GM12878 (cell line): ENCODE measurements around the gene PBOV1. TPM values are rescaled to one million over a fixed set of nuclear protein-coding genes. Genes with fewer than 3 reads are reported as not detected.

Source experiments
- ATAC-seq: fragments of 200-7000 bp; cut with Tn5 transposase; 3 replicates; pipeline ENCODE4 v1.9.1; 2020; ENCODE audit warnings: mild to moderate bottlenecking, moderate library complexity
- BruUV-seq: library from RNA; stranded (reverse); fragments of 400-500 nt; replicated peaks from 2 replicates; lab custom pipeline; 2021; lab: Mats Ljungman, UMichigan
- CTCF ChIA-PET: fragments of 300-600 bp; sonication (Branson Sonifier 250); formaldehyde crosslinking; extraction: SDS; loops from one replicate; lab custom pipeline; 2021; ENCODE audit warnings: inconsistent platforms; lab: Yijun Ruan, JAX
- POLR2A ChIA-PET: fragments of 350-600 bp; formaldehyde crosslinking; extraction: SDS; loops from one replicate; lab custom pipeline; 2021; ENCODE audit warnings: inconsistent platforms; lab: Charles Lee
- RAD21 ChIA-PET: fragments of 300-600 bp; sonication (Branson Sonifier 250); formaldehyde crosslinking; loops from one replicate; lab custom pipeline; 2023; ENCODE audit warnings: antibody characterized with exemption; ENCODE audit not compliant: unreplicated experiment; lab: Charles Lee
- SMC1A ChIA-PET: fragments of 300-600 bp; sonication (Branson Sonifier 250); formaldehyde crosslinking; loops from one replicate; lab custom pipeline; 2023; ENCODE audit not compliant: unreplicated experiment, uncharacterized antibody; lab: Charles Lee
- DNase-seq: peaks from one replicate; pipeline ENCODE4 v3.0.0-alpha.2; 2011; ENCODE audit warnings: low read depth, low spot score
- FAIRE-seq: peaks from 3 replicates; lab custom pipeline; 2011; peaks lifted over from hg19 to GRCh38; lab: Jason Lieb, UNC
- H2AFZ ChIP-seq: 2 replicates; pipeline ENCODE4 v1.6.0; 2011; ENCODE audit warnings: low read depth, low read length, control low read depth; ENCODE audit not compliant: control insufficient read depth
- H3K27ac ChIP-seq: 2 replicates; pipeline ENCODE4 v1.5.1; 2011; ENCODE audit warnings: control low read depth; ENCODE audit not compliant: control insufficient read depth, insufficient read depth
- H3K27me3 ChIP-seq, 2 experiments: replicated peaks in 1 of 2; 2 replicates each; pipeline versions ENCODE4 v1.6.0 to v1.6.1; 2011; ENCODE audit warnings: low read length in 1 of 2; ENCODE audit not compliant: control insufficient read depth in 2 of 2, insufficient read depth in 2 of 2
- H3K36me3 ChIP-seq, 2 experiments: 2 replicates each; pipeline ENCODE4 v1.5.1; 2011; ENCODE audit warnings: low read length in 1 of 2; ENCODE audit not compliant: control insufficient read depth in 2 of 2, insufficient read depth in 2 of 2
- H3K4me1 ChIP-seq: 2 replicates; pipeline ENCODE4 v1.6.1; 2011; ENCODE audit warnings: mild to moderate bottlenecking, low read length, moderate library complexity, mixed read lengths; ENCODE audit not compliant: control insufficient read depth, insufficient read depth
- H3K4me2 ChIP-seq: 2 replicates; pipeline ENCODE4 v1.6.0; 2011; ENCODE audit warnings: control low read depth; ENCODE audit not compliant: control insufficient read depth, insufficient read depth
- H3K4me3 ChIP-seq: fragments of 200-600 bp; sonication (generic); 2 replicates; pipeline ENCODE4 v1.5.1; 2016
- H3K79me2 ChIP-seq: 2 replicates; pipeline ENCODE4 v1.6.0; 2011; ENCODE audit warnings: low read length; ENCODE audit not compliant: control insufficient read depth, insufficient read depth
- H3K9ac ChIP-seq: 2 replicates; pipeline ENCODE4 v1.8.0; 2011; ENCODE audit warnings: low read length, control low read depth, mixed read lengths; ENCODE audit not compliant: control insufficient read depth, insufficient read depth
- H3K9me3 ChIP-seq: replicated peaks from 3 replicates; pipeline ENCODE4 v1.5.1; 2011; ENCODE audit warnings: mild to moderate bottlenecking, low read length; ENCODE audit not compliant: control insufficient read depth, insufficient read depth
- H4K20me1 ChIP-seq: 2 replicates; pipeline ENCODE4 v1.6.0; 2011; ENCODE audit not compliant: control insufficient read depth, insufficient read depth
- CBX3 ChIP-seq: fragments of 200-600 bp; sonication (generic); IDR thresholded peaks from 2 replicates; pipeline ENCODE4 v1.6.1; 2016; ENCODE audit warnings: low read depth, borderline replicate concordance
- CREM ChIP-seq: IDR thresholded peaks from 2 replicates; pipeline ENCODE4 v1.6.1; 2014; ENCODE audit warnings: antibody characterized with exemption, low read depth
- ETV6 ChIP-seq, 2 experiments: fragments of 450-650 bp in 1 of 2; IDR thresholded peaks in 1 of 2; conservative IDR thresholded peaks in 1 of 2; 2 replicates each; pipeline ENCODE4 v1.6.1; 2014; ENCODE audit warnings: antibody characterized with exemption in 1 of 2, borderline replicate concordance in 1 of 2, low read depth in 1 of 2, mild to moderate bottlenecking in 1 of 2, moderate library complexity in 1 of 2
- IRF5 ChIP-seq: fragments of 450-650 bp; IDR thresholded peaks from 2 replicates; pipeline ENCODE4 v1.6.1; 2017; ENCODE audit warnings: borderline replicate concordance
- MYC ChIP-seq: IDR thresholded peaks from 2 replicates; pipeline ENCODE4 v1.6.1; 2011; ENCODE audit warnings: mild to moderate bottlenecking, low read length, moderate library complexity, inconsistent platforms; ENCODE audit not compliant: insufficient read depth, insufficient replicate concordance, insufficient read length, severe bottlenecking
- NFYA ChIP-seq: IDR thresholded peaks from 2 replicates; pipeline ENCODE4 v1.6.1; 2011; ENCODE audit warnings: low read depth, mild to moderate bottlenecking, low read length, improper control_type of control experiment, borderline replicate concordance
- NR2C1 ChIP-seq: fragments of 450-650 bp; IDR thresholded peaks from 2 replicates; pipeline ENCODE4 v1.6.1; 2017; ENCODE audit warnings: antibody characterized with exemption, mild to moderate bottlenecking, moderate library complexity
- RBBP5 ChIP-seq: fragments of 200-600 bp; sonication (generic); conservative IDR thresholded peaks from 2 replicates; pipeline ENCODE4 v1.6.1; 2016
- RELA ChIP-seq: fragments of 450-650 bp; IDR thresholded peaks from 2 replicates; pipeline ENCODE4 v1.8.0; 2014; ENCODE audit warnings: borderline replicate concordance; ENCODE audit not compliant: partially characterized antibody
- RFX5 ChIP-seq: IDR thresholded peaks from 2 replicates; pipeline ENCODE4 v1.6.1; 2011; ENCODE audit warnings: low read depth, low read length, improper control_type of control experiment
- SIX5 ChIP-seq: IDR thresholded peaks from 2 replicates; pipeline ENCODE4 v1.6.1; 2011; ENCODE audit warnings: mild to moderate bottlenecking, low read depth, low read length, moderate library complexity; ENCODE audit not compliant: severe bottlenecking
- TBL1XR1 ChIP-seq: IDR thresholded peaks from 2 replicates; pipeline ENCODE4 v1.6.1; 2012; ENCODE audit warnings: low read depth, low read length, improper control_type of control experiment
- USF2 ChIP-seq: IDR thresholded peaks from 2 replicates; pipeline ENCODE4 v1.6.1; 2011; ENCODE audit warnings: low read depth, low read length, improper control_type of control experiment, borderline replicate concordance
- ZBTB33 ChIP-seq: fragments of 450-650 bp; IDR thresholded peaks from 2 replicates; pipeline ENCODE4 v1.6.1; 2017; ENCODE audit warnings: mild to moderate bottlenecking
- ZNF687 ChIP-seq: fragments of 450-650 bp; IDR thresholded peaks from 2 replicates; pipeline ENCODE4 v1.6.1; 2017; ENCODE audit warnings: mild to moderate bottlenecking, moderate library complexity
- WGBS: methylation state at CpG from one replicate; pipeline ENCODE4 v1.1.6; 2016; ENCODE audit warnings: low lambda C conversion rate; ENCODE audit not compliant: insufficient replicate concordance, insufficient coverage; ENCODE audit errors: missing lambda C conversion rate; 5-methylcytosine and 5-hydroxymethylcytosine counted together
- in situ Hi-C: fragments of 300-500 bp; cut with MboI; formaldehyde crosslinking; loops from 9 replicates; pipeline ENCODE4 v1.14.3; 2018; ENCODE audit warnings: mixed read lengths
- intact Hi-C: fragments of 100-400 bp; cut with micrococcal nuclease; formaldehyde crosslinking; loops from one replicate; pipeline ENCODE4 v1.14.2; 2022; ENCODE audit not compliant: unreplicated experiment
- polyA plus RNA-seq, 11 experiments: library from polyadenylated mRNA; depleted of rRNA in 4 of 11; unstranded in 6 of 11; stranded (reverse) in 5 of 11; fragments of >200 nt; fragmentation: Nextera tagmentation in 4 of 11; fragmentation: Illumina TruSeq in 1 of 11; extraction: Ambion mirVana in 4 of 11; extraction: Trizol in 1 of 11; gene quantifications; 1 replicate in 1 of 11; 2 replicates in 10 of 11; pipeline versions ENCODE4 v1.2.1 to v1.2.3, GENCODE V29; 2011 to 2016; ENCODE audit warnings: inconsistent platforms in 2 of 11, missing spikeins in 2 of 11, low read depth in 1 of 11
- total RNA-seq, 4 experiments: library from RNA; depleted of rRNA in 3 of 4; stranded (reverse); fragments of >200 nt in 3 of 4; fragmentation: Illumina TruSeq in 1 of 4; extraction: Trizol in 1 of 4; gene quantifications; 2 replicates each; pipeline versions ENCODE4 v1.2.1 to v1.2.3, GENCODE V29; 2013 to 2021

The PBOV1 gene
- total and polyA plus RNA-seq, 10 of the 15 experiments (the other 5 are each of a cell fraction or from before 2014, with no cell fraction given) = not detected

GRCh38 chr6:138205437-138206094 is 12.7 kb downstream of the PBOV1 start:
- FAIRE-seq = no peak
- BruUV-seq = no TSS peak
- in situ Hi-C loops = no loop called here

More at GRCh38 chr6:138205437-138206094, 12.7 kb downstream of the PBOV1 start:
- ATAC-seq = no peak
- SMC1A ChIA-PET = interaction anchor here (0.6 to 1.0 kb wide), 2 partner anchors 14 to 196 kb away, joined by 3 read pairs; no protein-coding TSS in a partner anchor
- RAD21 ChIA-PET = no interaction called here
- no peak overlapping the region for H3K4me3 ChIP-seq
- no peaks in the 10 kb centered on the region for H4K20me1 ChIP-seq
- intact Hi-C loops = no loop called here
- no peak overlapping the region for H3K4me2 ChIP-seq
- no peak overlapping the region for H3K27ac ChIP-seq
- no peaks in the 10 kb centered on the region for H3K79me2 ChIP-seq
- H3K9ac ChIP-seq = no peak overlapping the region
- H3K4me1 ChIP-seq = no peaks in the 10 kb centered on the region
- 64% methylated on average over 5 of the region's 5 CpGs for WGBS
- TF ChIP-seq TBL1XR1 (no peak), SIX5 (no peak), RFX5 (no peak), ETV6 (conservative IDR thresholded peaks at IDR 0.05 in 1 of 2, IDR thresholded peaks at IDR 0.05 in 1 of 2; ENCODE audit: borderline replicate concordance in 1 of 2, low read depth in 1 of 2) (no peak), IRF5 (no peak), NFYA (no peak), NR2C1 (no peak), RELA (no peak), CBX3 (no peak), ZBTB33 (no peak), USF2 (no peak), CREM (no peak), ZNF687 (no peak), RBBP5 (no peak), MYC (no peak)
- H3K27me3 ChIP-seq = peaks cover 0 to 5% of the 10 kb centered on the region in 2 experiments; a peak in 2 of 4 replicates
- DNase-seq = no peak
- no peak overlapping the region for H2AFZ ChIP-seq
- CTCF ChIA-PET = interaction anchor here (0.6 kb wide), 1 partner anchor 781 kb away, joined by 3 read pairs; no protein-coding TSS in a partner anchor
- POLR2A ChIA-PET = no interaction called here
- no peaks in the 10 kb centered on the region for H3K9me3 ChIP-seq
- H3K36me3 ChIP-seq = no peaks in the 10 kb centered on the region
